GM12865 (cell line): ENCODE results near the gene DPF3.

Source experiments
- DNase-seq: peaks from one replicate; pipeline ENCODE4 v3.0.0; 2010; ENCODE audit warnings: low read depth
- H3K4me3 ChIP-seq: 2 replicates; pipeline ENCODE4 v1.5.1; 2011; ENCODE audit warnings: mild to moderate bottlenecking, low read depth, low read length, control low read depth
- TF ChIP-seq, protein P1 (sequence below): IDR thresholded peaks from 2 replicates; pipeline ENCODE4 v1.5.1; 2011; ENCODE audit warnings: low read length, control low read depth, low read depth, inconsistent platforms; ENCODE audit not compliant: insufficient read depth; ENCODE audit errors: missing control alignments

Gene DPF3

DNA sequence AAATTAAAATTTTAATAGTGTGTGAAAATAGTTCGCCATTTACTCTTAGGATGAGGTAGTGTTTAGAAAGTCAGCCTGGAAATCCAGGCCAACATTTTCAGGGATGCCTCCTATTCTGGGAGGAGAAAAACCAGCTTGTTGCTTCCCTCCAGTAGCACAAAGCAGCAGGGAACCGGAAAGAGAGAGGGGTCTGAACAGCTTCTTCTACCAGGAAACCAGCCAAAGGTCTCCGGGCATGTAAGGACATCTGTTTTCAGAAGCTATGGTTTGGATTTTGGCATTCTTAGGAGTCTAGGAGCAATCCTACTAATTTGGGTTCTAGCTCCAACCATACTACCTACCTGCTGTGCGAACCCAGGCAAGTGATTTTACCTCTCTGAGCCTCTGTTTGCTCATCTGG, 85.3 kb downstream of the DPF3 start:
- no peak overlapping the region for H3K4me3 ChIP-seq
- no peak for DNase-seq
- TF ChIP-seq, protein P1, sequence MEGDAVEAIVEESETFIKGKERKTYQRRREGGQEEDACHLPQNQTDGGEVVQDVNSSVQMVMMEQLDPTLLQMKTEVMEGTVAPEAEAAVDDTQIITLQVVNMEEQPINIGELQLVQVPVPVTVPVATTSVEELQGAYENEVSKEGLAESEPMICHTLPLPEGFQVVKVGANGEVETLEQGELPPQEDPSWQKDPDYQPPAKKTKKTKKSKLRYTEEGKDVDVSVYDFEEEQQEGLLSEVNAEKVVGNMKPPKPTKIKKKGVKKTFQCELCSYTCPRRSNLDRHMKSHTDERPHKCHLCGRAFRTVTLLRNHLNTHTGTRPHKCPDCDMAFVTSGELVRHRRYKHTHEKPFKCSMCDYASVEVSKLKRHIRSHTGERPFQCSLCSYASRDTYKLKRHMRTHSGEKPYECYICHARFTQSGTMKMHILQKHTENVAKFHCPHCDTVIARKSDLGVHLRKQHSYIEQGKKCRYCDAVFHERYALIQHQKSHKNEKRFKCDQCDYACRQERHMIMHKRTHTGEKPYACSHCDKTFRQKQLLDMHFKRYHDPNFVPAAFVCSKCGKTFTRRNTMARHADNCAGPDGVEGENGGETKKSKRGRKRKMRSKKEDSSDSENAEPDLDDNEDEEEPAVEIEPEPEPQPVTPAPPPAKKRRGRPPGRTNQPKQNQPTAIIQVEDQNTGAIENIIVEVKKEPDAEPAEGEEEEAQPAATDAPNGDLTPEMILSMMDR, result no peak

DNA sequence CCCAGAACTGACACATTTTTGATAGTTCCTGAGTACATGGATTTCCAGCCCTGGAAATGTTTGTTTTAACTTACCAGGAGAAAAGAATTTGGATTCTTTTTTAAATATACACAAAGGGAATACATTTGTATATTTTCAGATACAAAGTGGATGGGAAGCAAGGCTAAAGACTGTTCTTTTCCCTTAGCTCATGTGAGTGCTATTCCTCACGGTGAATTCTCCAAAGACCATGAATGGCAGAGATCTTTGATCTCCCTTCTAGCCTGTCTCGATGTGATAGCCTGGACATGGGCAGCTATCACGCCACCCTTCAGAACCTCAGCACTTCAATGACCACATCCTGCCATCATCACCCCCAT, 91.3 kb downstream of the DPF3 start:
- H3K4me3 ChIP-seq, result no peak overlapping the region
- DNase-seq, result no peak
- TF ChIP-seq, protein P1, result no peak

DNA sequence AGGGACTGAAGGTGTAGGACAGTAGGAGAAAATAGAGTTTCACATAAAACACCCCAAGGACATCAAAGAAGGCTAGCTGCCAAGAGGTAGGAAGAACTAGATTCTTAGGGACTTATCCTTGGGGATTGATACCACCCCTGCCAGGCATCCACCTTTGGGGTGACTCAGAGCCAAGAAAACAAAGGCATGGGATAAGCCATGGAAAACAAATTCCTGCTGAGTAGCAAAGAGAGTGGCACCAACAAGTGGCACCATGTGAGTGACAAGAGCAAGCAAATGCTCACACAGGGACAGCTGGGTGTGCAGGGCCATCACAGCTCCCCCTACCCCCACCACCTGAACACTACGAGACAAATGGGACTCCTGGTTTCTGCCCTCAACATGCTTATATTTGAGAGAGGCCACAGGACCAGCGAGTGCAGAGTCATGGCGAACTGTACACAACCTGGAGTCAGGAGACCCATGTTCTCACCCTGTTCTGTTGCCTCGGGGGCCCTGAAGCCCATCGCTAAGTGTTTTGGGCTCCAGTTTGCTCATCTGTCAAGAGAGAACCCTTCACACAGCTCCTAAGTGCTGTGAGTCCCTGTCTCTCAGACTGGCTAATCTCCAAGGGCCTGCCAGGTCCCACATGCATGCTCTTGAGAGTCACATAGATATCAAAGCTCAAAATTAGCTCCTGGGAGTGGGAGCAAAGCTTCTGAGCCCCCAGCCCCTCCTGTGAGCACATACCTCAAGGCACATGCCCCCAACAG, 91.9 kb downstream of the DPF3 start:
- H3K4me3 ChIP-seq, result no peak overlapping the region
- DNase-seq, result no peak
- TF ChIP-seq, protein P1, result no peak

DNA sequence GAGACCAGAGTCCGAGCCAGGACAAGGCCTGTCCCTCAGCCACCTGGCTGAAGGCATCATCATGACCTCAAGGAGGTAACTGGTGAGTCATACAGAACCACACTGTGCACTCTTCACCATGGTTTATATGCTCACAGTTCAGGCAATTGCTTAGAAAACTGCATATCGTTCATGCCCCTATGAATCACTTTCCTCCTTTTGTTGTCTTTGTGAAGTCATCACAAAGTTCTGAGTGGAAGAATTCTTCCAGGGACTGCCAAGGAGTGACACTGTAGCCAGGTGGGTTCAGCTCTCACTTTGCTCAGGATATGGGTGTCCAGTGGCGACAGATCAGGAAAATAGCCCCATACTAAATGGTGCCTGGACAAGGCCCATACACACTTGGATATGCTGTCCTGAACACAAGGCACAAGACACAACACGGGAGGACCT, 92.5 kb downstream of the DPF3 start:
- no peak overlapping the region for H3K4me3 ChIP-seq
- TF ChIP-seq, protein P1, result no peak
- peak; percentile 24 for DNase-seq

DNA sequence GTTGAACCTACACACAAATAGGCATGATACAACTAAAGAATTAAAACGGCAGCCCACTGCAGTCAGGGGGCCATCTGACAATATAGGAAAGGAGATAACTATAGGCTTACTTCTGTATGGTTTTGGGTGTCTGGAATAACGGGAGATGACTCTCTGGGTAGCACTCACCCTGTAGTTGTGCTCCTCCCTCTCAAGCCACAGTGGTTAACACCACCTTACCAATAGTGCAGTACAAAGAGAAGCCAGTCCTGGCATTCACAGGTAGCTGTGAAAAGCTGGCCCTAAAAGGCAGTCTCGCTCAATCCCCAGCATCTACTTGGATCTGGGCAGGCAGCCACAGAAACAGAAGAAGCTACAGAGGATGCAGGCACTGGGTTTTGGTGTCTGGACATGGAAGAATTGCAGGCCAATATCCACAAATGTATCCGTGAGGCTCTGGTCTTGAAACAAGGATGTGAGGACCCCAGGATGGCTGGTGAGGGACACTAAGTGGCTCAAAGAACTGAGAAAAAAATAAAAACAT, 93.0 kb downstream of the DPF3 start:
- no peak for DNase-seq
- H3K4me3 ChIP-seq, result no peak overlapping the region
- TF ChIP-seq, protein P1, result no peak

DNA sequence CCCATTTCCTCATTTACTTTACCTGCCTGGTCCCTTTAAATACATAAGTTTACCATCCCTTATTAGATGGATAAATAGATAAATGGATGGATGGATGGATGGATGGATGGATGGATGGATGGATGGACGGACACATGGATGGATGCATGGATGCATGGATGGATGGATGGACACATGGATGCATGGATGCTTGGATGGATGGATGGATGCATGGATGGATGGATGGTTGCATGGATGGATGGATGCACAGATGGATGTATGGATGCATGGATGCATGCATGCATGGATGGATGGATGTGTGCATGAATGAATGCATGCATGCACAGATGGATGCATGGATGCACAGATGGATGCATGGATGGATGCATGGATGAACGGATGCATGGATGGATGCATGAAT, 93.6 kb downstream of the DPF3 start:
- H3K4me3 ChIP-seq, result no peak overlapping the region
- DNase-seq, result no peak
- TF ChIP-seq, protein P1, result no peak

DNA sequence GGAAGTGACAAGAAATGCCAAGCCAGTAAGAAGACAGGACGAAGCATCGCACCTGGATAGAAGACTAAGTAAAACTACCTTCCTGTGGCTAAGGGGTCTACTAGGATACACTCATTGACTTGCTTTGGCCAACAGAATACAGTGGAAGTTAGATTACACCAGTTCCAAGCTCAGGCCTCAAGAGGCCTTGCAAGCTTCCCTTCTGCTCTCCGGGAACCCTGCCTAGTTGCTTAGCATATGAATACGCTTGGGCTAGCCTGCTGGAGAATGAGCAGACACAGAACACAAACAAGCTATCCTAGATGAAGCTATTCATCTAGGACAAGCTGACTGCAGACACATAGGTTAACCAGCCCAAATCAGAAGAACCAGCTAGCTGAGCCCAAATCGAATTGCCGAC, 97.0 kb downstream of the DPF3 start:
- H3K4me3 ChIP-seq, result no peak overlapping the region

More for the DNA sequence above, 97.0 kb downstream of the DPF3 start:
- TF ChIP-seq, protein P1, result no peak
- no peak for DNase-seq
